AG09309 (cell line): ENCODE data around the gene KIF3B.

Experiments used
- DNase-seq: peaks from one replicate; pipeline ENCODE4 v3.0.0-alpha.2; 2010; ENCODE audit warnings: low read depth
- H3K4me3 ChIP-seq: 2 replicates; pipeline ENCODE4 v1.5.1; 2011; ENCODE audit warnings: mild to moderate bottlenecking, low read depth, low read length, moderate library complexity; ENCODE audit not compliant: control insufficient read depth
- TF ChIP-seq, protein P1 (sequence below): IDR thresholded peaks from 2 replicates; pipeline ENCODE4 v1.5.1; 2011; ENCODE audit warnings: mild to moderate bottlenecking, low read depth, low read length, inconsistent platforms; ENCODE audit not compliant: insufficient read depth, control insufficient read depth; ENCODE audit errors: missing control alignments

Gene KIF3B

DNA sequence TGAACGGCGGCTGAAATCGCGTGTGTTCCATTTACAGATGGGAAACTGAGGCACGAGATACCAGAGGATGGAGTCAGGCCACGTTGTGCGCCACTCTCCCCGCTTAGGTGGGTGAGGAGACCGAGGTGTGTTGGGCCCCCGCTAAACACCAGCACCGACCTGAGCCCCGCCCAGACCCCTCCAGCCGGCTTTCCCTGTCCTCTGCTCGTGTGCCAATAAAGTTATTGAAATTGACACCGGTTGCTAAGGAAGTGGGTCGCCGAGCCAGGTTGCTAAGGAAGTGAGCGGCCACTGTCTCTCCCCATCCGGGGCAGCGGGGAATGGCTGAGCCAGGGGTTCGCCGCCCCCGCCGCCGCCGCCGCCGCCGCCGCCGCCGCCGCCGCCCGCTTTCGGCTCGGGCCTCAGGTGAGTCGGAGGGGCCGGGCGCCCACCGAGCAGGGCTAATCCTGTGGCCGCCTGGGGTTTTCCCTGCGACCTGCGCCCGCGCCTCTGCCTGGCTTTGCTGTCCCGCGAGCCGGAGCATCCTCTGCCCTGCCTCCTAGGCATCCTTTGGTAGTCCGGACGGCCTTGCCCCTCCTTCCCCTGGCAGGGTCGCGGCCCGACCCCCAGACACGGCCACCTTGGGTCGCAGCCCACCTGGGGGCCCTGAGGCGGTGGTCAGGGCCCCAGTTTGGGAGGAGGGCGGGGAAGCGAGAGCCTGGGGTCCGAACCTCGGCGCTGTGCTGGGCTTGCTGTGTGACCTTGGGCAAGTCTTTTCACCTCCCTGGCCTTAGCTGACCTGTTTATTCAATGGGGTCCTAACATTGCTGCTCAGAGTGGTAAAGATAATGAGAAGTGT lies at the start of gene KIF3B:
KIF3B (plus strand) TSS at position 291 of the 838 bp plus-strand sequence. CDS start 32,127 bp downstream, outside the sequence.
- TF ChIP-seq, protein P1, sequence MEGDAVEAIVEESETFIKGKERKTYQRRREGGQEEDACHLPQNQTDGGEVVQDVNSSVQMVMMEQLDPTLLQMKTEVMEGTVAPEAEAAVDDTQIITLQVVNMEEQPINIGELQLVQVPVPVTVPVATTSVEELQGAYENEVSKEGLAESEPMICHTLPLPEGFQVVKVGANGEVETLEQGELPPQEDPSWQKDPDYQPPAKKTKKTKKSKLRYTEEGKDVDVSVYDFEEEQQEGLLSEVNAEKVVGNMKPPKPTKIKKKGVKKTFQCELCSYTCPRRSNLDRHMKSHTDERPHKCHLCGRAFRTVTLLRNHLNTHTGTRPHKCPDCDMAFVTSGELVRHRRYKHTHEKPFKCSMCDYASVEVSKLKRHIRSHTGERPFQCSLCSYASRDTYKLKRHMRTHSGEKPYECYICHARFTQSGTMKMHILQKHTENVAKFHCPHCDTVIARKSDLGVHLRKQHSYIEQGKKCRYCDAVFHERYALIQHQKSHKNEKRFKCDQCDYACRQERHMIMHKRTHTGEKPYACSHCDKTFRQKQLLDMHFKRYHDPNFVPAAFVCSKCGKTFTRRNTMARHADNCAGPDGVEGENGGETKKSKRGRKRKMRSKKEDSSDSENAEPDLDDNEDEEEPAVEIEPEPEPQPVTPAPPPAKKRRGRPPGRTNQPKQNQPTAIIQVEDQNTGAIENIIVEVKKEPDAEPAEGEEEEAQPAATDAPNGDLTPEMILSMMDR, result no peak
- H3K4me3 ChIP-seq, result peak within 1 kb of the TSS; percentile 99
- DNase-seq, result peak; percentile 61

DNA sequence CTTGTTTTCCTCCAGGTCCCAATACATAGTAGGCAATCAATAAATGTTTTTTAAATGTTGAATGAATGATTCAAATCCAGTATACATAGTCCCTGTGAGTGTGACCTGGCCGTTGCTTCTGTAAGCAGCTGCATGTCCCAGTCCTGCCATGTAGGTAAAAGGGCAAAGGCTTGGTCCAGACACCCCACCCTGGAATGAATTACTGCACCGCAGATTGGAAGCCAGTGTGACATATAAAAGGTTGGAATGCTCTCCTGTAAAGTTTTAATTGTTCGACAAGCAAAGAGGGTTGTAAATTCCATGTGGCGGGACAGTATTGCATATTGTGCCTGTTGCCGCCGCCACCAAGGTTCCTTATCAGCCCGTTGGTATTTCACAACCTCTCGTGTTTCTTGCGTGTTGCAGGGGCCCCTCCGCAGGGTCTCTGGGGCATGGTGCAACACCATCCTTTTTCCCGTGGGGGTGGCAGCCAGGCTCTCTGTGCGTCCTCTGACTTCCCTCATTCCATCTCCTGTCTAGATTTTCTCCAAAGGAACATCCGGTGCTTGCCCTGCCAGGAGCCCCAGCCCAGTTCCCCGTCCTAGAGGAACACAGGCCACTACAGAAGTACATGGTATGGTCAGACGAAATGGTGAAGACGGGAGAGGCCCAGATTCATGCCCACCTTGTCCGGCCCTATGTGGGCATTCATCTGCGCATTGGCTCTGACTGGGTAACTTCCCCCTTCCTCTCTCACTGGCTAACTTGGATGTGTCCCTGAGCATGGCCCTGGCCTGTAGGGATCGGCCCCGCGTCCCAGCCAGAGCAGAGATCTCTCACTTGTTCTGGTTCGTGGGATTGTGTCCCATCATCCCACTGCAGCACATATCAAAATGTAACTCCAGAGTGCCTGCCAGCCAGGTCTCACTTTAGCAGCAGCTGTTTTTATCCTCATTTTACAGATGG lies 49.4 kb upstream of the KIF3B start:
- no peak overlapping the region for H3K4me3 ChIP-seq
- TF ChIP-seq, protein P1, result no peak
- peak; percentile 23 for DNase-seq

DNA sequence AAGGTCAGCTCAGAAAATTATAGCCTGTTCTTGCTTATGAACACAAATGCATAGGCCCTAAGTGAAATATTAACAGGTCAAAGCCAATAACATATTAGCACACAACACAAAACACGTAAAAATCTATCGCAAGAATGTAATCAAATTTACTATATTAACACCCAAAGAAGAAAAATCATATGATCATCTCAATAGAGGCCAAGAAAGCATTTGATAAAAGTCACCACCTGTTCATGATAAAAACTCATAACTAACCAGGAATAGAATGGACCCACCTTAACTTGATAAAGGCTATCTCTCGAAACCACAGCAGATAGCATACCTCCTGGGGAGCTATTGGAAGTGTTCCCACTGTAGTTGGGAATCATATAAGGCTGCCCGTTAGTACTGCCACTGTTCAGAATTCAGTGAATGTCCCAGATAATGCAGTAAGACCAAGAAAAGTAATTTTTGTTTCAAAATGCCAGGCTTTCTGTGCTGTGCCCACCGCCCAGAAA lies 48.2 kb upstream of the KIF3B start:
- no peak for DNase-seq
- TF ChIP-seq, protein P1, result no peak

DNA sequence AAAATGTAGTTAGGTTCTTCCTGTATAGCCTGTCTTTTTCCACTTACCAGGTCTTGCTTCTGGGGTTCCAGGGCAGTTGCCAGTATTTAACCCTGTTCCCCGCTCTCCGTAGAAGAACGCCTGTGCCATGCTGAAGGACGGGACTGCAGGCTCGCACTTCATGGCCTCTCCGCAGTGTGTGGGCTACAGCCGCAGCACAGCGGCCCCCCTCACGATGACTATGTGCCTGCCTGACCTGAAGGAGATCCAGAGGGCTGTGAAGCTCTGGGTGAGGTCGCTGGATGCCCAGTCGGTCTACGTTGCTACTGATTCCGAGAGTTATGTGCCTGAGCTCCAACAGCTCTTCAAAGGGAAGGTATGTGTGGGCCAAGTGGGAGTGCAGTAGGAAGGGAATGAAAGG lies 46.7 kb upstream of the KIF3B start:
- no peak overlapping the region for H3K4me3 ChIP-seq
- TF ChIP-seq, protein P1, result no peak
- DNase-seq, result no peak

More for the DNA sequence above, 48.2 kb upstream of the KIF3B start:
- H3K4me3 ChIP-seq, result no peak overlapping the region

DNA sequence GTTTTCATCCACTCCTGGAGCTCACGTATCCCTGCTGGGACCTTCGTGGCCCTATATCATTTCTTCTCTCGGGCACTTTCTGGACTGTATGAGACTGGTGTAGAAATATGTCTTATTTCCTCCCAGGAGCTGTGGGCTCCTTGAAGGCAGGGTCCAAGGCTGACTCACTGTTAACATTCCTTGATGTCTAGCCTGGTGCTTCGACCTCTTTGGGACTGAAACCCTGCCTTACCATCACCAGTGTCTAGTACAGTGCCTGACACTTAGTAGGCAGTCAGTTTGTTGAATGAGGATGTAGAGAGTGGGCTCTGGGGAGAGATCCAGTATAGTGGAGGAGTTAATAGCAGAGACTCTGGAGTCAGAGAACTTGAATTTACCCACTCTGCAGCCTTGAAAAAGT lies 46.2 kb upstream of the KIF3B start:
- DNase-seq, result no peak
- H3K4me3 ChIP-seq, result no peak overlapping the region
- TF ChIP-seq, protein P1, result no peak

DNA sequence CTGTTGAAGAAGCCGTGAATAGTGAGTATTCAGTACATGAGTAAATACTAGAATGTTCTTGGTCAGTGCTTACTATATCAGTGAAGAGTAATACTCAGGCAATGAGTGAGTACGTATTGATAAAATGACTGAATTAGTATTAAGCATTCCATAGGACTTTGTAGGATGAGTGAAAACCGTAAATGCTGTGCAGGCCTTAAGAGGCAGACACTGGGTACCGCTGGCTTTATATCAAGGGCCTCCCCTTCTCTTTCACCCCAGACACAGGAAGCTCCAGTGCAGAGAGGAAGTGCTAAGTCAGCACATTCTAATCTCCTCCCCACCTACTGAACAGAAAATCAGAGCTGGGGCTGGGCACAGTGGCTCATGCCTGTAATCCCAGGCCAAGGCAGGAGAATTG lies 45.6 kb upstream of the KIF3B start:
- H3K4me3 ChIP-seq, result no peak overlapping the region
- TF ChIP-seq, protein P1, result no peak
- DNase-seq, result no peak
